Hematopoietic multipotent progenitor cell treated with erythropoietin and hydrocortisone succinate and interleukin-3 and kit ligand, for 15 days (in vitro differentiated cells): Measurements from ENCODE around the gene SGCD.
"Not testable (repeated sequence)": the region's sequence is repeated elsewhere in the genome, so short reads cannot be mapped to it uniquely, and the experiment has no call there.

Source experiments
- DNase-seq: peaks from one replicate; pipeline ENCODE4 v3.0.0-alpha.2; 2015; ENCODE audit warnings: low spot score

SGCD gene

DNA sequence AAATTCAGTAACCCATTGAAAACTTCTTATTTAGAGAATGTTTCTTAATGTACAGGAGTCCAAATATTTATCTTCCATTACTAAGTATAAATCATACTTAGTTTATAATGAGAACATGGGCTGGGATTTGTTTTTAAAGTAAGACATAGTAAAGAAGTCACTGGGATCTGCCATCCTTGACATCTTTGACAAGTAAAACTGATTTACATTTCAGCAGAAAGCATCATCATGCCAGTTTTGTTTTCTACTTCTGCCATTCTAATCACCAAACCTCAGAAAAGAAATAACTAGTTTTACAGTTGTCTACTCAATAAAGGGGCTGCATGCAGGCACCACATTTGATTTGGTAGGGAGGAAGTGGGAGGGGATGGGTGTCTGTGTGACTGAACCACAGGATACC is 301.5 kb downstream of the SGCD start:
- DNase-seq, result no peak

DNA sequence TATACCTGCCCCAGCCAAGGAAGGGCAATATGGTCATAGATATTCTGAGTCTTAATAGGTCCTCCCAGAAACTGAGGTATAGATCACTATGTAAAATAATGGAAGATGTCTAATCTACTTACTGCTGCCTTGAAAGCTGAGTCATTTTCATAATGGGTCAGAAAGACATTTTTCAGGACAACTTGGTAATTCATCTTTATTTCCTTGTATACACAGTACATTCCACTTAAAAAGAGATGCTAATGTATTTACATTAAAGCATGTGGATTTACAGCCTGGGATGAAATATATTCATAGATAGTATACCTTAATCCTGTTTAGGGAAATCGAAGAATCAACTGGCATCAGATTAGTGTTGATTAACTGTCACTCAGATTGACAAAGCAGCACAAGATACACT is 304.0 kb downstream of the SGCD start:
- no peak for DNase-seq

DNA sequence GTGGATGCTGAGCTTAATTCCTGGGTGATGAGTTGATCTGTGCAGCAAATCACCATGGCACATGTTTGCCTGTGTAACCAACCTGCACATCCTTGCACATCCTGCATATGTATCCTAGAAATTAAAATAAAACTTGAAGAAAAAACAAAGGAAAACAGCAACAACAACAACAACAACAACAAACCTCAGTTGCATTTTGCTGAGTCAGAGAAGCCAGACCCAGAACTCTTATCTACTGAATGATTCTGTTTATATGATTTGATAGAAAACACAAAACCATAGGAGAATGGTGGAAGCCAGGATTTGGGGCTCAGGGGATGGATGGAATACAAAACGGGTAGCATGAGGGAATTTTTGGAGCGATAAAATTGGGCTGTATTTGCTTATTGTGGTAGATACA is 307.3 kb downstream of the SGCD start:
- no peak for DNase-seq

DNA sequence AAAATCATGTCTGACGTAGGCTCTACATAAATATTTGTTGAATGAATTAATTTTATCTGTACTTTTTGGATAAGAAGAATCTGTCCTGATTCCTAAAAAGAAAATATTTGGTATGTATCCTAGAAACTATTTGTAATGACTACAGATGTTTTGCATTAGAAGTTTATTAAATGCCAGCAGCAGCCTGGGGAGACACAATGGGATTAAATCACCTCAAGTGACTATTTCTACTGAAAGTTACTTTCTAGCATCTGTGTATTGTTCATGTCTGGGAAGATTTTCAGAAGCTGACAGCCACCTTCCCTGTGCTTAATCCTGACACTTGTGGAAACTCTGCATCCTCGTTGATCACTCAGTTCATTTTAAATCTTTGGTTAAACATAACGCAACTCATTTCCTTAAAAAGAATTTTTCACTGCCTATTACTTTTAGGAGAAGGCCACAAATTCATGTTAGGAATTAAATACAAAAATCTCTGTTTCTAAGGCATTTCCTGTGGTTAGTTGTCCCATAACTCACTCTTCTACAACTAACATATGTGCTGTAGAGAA is 313.8 kb downstream of the SGCD start:
- no peak for DNase-seq

DNA sequence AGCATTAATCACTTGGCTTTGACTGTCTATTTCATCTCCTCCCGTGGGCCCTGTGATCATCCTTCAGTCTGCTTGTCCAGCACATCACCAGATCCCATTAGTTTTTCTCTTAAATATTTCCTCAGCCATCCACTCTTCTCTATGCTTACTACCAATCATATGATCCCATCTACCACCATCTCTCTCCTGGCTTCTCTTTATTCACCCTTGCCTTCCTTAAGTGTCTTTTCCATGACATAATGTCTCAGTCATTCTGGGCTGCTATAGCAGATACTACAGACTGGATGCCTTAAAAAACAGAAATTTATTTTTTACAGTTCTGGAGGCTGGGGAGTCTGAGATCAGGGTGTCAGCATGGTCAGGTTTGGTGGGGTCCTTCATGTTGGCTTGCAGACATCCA is 314.7 kb downstream of the SGCD start:
- no peak for DNase-seq

DNA sequence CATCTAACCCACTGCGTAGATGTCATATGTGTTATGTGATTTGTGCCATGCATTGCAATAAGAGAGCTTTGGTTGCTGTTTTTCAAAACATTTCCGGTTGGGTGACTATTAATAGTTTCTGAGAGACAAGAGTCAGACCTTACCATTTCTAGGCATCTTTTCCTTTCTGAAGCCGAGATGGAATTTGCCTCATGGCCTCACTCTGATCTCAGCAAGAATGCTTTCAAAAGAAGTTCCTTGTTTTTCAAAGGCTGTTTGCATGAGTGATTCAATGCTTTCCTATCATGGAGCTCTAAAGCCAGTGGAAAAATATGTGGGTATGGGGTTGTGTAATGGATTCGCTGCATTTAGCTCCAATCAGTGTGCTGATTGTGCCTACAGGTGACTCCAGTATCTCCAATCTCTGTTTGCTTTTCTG is 320.1 kb downstream of the SGCD start:
- no peak for DNase-seq

DNA sequence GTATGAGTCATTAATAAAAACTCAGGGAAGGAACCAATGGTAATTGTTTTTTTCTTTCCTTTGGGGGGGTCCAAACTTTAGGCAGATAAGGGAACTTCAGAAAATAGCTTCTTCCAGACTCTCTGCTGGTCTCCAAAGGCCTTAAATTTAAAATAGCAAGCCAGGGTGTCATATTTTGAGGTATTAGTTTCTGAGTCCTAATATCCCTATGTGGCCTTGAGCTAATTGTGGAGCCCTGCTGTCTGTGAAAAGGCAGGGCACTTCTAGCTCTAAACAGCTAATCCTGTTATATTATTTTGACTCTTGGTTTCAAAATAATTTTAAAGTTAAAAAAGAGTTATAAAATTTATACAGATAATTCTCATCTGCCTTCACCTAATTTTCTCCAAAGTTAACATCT is 327.5 kb downstream of the SGCD start:
- DNase-seq, result no peak

DNA sequence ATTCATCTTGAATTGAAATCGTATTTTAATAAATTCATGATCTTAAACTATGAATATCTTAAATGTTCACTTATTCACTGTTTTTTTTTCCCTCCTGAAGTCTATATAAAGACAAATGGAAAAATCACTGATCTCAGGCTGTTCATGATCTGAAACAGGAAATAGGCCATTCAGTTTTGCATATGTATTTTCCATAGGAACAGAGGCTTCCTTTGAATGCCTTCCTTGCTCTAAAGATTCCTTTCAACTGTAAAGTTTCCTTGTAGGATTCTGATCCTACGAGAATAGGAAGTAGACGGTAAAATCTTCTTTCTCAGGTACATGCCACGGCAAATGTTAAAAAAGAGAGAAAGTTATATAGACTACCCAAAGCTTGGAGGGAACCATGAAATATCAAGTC is 328.8 kb downstream of the SGCD start:
- DNase-seq, result no peak

DNA sequence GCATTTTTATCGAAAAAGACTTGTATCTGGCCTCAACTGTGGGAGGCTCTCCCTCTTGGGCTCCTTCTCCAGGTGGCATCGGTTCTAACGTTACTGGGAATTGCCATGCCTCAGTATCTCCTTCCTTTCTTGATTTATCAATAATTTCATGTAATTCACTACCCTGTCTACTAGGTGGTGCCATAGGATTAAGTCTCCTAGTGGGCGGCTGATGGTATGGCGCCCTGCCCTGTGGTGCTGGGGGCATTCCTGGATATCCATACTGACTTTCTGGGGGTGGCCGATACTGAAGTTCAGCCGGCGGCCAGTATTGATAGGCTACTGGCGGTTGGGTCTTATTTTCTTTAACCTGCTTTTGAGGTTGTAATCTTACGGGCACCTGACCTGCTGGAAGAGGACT is 337.9 kb downstream of the SGCD start:
- not testable (repeated sequence) for DNase-seq

DNA sequence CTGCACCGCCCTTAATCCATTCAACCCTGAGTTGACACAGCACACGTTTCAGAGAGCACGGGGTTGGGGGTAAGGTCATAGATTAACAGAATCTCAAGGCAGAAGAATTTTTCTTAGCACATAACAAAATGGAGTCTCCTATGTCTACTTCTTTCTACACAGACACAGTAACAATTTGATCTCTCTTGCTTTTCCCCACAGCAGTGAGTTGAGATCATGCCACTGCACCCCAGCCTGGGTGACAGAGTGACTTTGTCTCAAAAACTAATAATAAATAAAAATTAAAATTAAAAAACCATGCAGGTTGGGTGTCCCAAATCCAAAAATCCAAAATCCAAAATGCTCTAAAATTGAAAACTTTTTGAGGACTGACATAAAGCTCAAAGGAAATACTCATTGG is 339.7 kb downstream of the SGCD start:
- DNase-seq, result not testable (repeated sequence)

DNA sequence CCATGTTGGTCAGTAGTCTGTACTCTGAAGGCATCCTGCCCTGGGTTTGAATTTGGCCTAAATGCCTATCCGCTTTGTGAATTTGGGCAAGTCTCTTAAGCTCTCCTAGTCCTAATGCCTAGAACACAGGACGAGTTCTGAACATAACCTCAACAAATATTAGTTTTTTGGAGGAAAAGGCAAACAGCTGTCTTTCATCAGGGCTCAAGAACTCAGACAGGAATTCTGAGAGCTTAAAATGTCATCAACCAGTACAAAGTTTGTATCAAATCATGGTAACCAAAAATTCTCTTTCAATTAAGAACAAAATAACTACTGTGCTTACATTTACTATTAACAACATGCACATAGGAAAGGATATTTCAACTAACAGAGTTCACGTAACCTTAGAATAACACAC is 340.7 kb downstream of the SGCD start:
- DNase-seq, result no peak

DNA sequence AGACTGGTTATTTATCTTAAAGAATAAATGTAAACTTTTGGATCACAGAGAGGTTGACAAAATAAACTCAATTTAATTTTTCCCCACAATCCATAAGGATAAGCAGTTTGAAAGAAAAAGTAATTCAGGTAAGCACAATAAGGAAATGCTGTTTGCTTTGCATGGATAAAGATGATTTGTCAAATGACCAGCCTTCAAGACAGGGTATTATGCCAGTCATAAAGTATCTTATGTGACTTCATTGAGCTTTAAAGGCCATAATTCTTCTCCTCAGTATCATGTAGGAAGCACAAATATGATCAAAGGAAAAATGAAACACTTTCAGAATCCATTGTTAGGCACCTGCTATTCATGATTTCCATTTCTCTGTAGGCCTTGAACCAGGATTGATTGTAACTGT is 342.5 kb downstream of the SGCD start:
- DNase-seq, result no peak

DNA sequence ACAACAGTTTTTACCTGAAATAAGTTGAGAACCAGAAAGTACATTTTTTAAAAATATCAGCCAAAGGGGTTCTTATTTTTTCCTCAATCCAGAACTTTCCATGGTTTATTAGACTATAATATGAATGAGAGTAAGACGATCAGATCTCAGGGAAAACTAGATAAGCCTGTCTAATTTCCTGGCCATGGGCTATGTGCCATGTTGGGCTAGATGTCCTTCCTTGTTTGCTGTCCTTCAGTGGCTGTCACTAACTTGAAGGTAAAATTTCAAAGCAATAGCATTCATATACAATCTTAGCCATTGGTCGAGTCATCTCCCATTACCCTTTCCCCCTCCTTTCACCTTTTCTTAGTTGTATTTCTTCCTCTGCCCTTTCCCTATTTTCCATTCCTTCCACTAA is 343.7 kb downstream of the SGCD start:
- no peak for DNase-seq

DNA sequence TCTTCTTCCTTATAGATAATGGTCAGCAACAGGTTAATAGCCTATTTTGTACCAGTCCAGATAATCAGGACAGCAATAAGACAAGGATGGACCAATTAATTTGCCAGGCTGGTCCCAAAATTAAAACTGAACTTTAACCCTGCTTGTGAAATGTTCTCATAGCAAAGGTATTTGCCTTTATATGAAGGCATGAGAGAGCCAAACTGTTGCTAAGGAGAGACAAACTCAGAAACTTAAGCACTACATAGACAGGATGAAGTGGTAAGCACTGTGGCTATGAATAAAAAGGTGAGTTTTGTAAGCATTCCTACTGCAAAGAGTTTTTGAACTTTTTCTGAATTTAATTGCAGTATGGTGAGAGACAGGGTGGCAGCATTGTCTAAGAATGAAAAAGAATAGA is 348.4 kb downstream of the SGCD start:
- no peak for DNase-seq

DNA sequence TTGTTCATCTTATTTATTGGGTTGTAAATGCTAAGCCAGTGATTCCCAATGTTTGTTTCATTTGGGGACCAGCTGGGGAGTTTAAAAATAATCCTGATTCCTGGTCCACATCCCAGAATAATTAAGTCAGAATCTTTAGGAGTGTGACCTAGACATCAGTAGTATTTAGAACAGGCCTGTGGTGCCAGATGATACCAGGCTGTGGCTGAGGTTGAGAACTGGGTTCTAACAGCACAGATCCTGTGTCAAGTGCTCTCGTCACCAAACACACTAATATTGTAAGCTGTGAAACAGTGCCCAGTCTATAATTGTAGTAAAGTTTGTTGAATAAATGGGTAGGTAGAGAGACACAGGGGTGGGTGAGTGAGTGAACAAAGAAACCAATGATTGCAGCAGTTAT is 351.0 kb downstream of the SGCD start:
- DNase-seq, result no peak

DNA sequence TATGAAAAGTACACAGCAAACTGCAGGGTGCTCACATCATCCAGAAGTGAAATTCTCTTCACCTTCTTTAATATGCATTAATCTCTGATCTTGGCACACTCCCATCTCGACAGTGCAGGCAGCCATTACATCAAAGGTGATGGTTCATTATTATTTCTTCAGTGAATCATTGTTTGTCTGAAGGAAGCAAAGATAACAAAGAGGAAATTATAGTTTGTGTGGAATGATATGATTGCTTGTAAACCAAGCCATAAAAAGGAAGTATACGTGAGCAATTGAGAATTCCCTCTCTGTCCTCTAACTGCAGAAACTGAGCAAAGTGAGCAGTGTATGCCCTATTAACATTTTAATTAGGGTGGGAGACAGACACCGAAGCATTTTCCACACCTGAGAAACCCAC is 351.5 kb downstream of the SGCD start:
- no peak for DNase-seq

DNA sequence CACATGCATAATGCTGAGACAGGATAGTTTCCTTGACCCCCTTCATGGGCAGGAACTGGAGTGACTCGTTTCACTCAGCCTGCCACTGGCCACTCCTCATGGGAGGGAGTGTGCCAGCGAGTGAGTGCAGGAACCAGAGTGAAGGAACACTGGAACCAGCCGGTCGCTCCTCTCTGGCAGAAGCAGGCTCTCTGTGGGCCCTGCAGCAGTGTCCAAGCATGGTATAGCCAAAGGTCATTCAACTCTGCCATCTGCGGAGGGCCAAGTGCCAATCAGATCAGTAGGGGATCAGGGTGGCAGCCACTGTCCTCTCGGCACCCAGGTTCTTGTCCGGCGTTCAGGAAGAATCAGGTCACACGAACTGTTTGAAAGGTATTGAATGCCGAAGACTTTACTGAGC is 353.9 kb downstream of the SGCD start:
- no peak for DNase-seq

DNA sequence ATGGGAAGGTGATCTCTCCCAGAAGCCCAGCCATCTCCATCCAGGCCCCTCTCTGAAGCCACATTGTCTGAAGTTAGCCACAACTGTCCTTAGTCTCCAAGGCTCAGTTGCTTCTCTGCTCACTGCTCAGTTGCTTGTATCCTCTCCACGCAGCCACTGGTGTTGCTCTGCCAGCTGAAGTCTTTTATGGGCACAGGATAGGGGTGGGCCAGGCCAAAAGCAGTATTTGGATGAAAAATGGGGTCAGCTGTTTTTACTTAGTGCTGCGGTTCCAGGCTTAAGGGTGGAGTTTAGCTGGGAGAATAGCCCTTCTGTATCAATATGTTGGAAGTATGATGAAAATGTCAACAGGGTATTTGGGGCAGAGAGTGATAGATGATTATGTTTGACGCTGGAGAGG is 354.3 kb downstream of the SGCD start:
- DNase-seq, result no peak

DNA sequence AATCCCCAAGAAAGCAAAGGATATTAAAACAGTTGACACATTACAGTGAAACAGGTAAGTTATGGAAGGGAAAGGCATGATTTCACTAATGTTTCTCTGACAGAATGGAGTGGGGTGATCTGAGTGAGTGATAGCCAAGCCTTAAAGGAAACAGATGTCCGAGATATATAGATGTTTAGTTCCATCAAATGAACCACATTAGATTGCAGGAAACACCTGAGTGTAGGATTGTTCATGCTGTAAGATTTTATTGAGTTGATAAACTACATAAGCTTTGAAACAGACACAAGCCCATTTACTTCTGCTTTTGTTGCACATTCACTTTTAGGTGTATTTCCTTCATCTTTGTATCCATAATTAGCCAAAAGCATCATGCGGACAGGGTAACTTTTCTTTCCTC is 356.0 kb downstream of the SGCD start:
- no peak for DNase-seq

DNA sequence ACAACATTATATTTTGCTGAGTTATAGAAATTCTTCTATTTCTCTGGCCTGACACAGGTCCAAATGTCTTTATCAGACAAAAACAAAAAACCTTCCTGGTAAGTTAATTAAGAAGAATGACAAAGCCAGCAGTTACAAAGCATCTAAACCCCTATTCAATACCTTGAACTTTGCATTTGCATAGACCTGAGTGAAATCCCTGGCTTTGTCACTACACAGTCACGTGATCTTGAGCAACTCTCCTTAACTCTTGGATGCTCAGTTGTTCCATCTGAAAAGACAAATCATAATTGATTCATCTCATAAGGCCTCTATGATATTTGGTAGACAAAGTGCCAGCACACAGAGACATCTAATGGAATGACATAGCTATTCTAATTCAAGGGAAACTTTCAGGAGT is 356.5 kb downstream of the SGCD start:
- DNase-seq, result no peak

DNA sequence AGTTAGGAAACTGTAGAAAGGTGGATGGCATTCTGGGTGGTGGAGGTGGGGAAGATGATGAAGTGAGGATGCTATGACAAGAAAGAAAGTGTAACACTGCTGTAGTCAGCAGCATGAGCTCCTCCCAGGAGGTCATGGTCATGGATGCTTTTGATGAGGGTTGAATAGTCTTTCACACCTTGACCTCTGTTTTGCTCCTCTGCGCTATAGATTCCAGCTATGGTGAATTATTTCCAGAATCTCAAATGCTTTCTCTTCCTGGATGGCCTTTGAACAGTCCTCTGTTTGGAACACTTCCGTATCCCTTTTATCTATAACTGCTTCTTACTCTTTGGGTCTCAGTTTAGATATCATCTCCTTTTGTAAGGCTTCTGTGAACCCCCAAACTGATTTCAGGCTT is 357.3 kb downstream of the SGCD start:
- no peak for DNase-seq

DNA sequence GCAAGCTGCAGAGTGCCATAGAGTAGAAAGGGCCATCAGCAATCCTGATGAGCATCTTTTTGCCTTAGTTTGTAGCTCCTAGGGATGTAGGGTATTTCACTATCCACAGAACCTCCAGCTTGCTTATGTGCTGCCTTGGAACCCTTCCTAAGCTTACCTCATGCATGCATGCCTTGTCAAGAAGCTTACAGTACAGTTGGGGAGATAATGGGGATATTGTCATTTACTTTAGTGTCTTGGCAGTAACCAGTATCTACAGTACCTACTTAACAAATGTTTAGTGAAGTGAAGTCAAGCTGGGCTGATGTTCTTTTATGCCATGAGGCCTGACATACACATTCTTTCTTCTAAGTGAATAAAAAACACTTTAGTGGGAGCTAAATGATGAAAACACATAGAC is 358.5 kb downstream of the SGCD start:
- no peak for DNase-seq

DNA sequence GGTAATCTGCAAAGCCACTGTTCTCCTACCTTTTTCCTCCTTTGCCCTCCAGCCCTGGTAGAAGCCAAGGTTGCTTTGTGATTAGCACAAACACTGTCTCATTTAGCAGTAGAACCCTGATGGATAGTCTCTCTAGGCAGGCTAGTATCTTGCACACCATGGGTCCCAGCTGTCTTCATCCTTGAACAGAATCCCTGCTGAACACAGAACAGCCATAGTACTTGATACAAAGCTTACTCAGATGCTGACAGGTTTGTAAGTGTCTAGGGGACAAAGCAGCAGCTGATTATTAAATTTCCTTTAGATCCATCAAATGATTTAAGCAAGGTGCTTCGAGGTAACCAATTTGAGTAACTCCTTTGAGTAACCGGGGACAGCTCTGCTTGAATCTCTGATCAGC is 359.4 kb downstream of the SGCD start:
- DNase-seq, result no peak

DNA sequence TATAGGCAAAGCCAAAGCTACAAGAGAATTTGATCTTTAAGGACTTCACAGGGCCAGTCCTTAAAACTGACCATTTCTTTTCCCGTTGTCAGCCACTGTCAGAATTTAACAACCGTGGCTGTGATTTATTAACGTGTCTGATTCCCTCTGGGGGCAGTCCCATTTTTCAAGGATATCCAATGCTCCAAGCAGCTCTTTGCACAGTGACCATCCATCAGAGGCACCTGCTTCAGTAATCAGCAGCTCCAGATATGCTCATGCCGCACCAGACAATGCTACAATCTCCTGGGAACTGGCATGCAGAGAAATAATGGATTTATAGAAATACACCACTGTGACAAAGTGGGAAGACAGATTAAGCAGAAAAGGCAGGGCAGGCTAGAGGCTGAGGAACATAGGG is 359.8 kb downstream of the SGCD start:
- no peak for DNase-seq

DNA sequence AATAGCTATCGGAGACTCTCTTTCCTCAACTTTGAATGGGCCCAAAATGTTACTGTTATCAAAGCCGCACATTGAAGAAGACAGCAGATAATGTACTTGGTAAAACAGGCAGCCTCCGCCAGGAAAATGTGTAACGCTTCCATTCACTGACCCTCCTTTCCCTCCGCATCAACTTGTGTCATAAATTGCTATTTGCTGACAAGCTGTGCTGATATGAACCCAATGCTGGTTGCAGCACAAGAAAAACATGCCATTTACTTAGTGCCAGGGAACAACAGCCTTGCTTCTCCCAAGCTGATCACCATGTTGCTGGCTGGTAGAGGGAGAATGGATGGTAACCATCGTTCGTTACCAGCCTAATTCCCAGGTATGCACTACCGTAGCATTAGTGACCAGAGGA is 360.6 kb downstream of the SGCD start:
- DNase-seq, result no peak
